NB4 (cell line): Measurements from ENCODE around the gene ZFYVE28.

Experiments used
- MYC ChIP-seq: IDR thresholded peaks from 2 replicates; pipeline ENCODE4 v1.6.1; 2011; ENCODE audit warnings: low read depth, low read length
- POLR2A ChIP-seq: IDR thresholded peaks from 2 replicates; pipeline ENCODE4 v1.6.1; 2011; ENCODE audit warnings: mild to moderate bottlenecking; ENCODE audit not compliant: insufficient read length; ENCODE audit errors: extremely low read depth
- TF ChIP-seq, protein P1 (sequence below): IDR thresholded peaks from one replicate; pipeline ENCODE4 v1.5.1; 2012; ENCODE audit warnings: low read depth, low read length
- TF ChIP-seq, protein P2 (sequence below): IDR thresholded peaks from 2 replicates; pipeline ENCODE4 v1.6.1; 2011; ENCODE audit warnings: low read depth, low read length

DNA sequence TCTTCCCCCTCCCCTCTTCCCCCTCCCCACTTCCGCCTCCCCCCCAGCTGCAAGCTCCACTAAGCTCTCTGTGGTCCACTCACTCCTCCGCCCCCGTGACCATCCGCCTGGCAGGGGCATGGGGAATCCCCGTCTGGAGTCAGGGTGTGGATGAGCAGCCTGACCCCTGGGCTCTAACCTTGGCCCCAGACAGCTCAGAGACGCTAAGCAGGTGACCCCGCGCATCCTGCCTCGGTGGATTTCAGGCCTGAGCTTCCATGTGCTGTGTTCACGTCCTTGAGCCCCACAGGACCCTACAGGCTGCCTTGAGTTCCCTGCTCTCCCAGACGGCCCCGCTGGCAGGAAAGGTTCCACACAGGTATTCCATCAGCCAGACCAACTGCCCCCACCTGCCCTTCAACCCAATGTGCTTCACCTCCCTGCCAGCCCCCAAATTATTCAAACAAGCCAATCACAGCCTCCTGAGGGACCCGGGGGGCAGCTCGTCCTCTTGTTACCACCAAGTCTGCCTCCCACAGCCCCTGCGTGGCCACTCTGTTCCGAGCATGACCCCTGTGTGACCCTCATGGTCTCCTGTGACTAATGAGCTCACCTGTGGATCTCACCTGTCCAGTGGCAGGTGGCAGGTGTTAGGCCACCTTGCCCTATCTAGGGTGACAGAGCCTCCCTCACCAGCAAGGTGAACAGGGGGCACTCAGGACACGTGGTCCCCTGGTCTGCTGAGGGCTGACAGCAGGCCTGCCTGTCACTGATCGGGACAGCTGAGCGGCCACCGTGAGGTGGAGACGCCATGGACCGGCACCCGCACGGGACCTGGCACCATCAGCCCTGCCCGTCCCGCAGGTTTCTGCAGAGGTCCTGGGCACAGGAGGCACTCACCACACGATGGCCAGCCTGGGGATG lies 83.4 kb downstream of the ZFYVE28 start:
- TF ChIP-seq, protein P1, sequence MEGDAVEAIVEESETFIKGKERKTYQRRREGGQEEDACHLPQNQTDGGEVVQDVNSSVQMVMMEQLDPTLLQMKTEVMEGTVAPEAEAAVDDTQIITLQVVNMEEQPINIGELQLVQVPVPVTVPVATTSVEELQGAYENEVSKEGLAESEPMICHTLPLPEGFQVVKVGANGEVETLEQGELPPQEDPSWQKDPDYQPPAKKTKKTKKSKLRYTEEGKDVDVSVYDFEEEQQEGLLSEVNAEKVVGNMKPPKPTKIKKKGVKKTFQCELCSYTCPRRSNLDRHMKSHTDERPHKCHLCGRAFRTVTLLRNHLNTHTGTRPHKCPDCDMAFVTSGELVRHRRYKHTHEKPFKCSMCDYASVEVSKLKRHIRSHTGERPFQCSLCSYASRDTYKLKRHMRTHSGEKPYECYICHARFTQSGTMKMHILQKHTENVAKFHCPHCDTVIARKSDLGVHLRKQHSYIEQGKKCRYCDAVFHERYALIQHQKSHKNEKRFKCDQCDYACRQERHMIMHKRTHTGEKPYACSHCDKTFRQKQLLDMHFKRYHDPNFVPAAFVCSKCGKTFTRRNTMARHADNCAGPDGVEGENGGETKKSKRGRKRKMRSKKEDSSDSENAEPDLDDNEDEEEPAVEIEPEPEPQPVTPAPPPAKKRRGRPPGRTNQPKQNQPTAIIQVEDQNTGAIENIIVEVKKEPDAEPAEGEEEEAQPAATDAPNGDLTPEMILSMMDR, result no peak
- no peak for TF ChIP-seq POLR2A
- TF ChIP-seq, protein P2, sequence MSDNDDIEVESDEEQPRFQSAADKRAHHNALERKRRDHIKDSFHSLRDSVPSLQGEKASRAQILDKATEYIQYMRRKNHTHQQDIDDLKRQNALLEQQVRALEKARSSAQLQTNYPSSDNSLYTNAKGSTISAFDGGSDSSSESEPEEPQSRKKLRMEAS, result no peak
- TF ChIP-seq MYC, result no peak
